HuH-7 (cell line): ENCODE measurements around the gene SLC41A1.
A peak's percentile ranks its signal among the peaks of the same experiment; 100 is the strongest.

Source experiments
- DNase-seq: peaks from one replicate; pipeline ENCODE4 v3.0.0; 2011; ENCODE audit warnings: low spot score

SLC41A1 gene

GRCh38 chr1:205822397-205822796, 9.4 kb upstream of the SLC41A1 start:
- no peak for DNase-seq

GRCh38 chr1:205817988-205818387, 5.0 kb upstream of the SLC41A1 start:
- no peak for DNase-seq

- DNase-seq = no peak
Measured at GRCh38 chr1:205817364-205817763, 4.4 kb upstream of the SLC41A1 start.

- DNase-seq = no peak
Measured at GRCh38 chr1:205813755-205814058, 709 bp upstream of the SLC41A1 start.

- peak; percentile 42 for DNase-seq
Measured at GRCh38 chr1:205812271-205812877, 624 bp downstream of the SLC41A1 start.

- DNase-seq = no peak
Measured at GRCh38 chr1:205811660-205812059, 1.3 kb downstream of the SLC41A1 start.

GRCh38 chr1:205810448-205811157, 2.4 kb downstream of the SLC41A1 start:
- DNase-seq = peak; percentile 44

- no peak for DNase-seq
Measured at GRCh38 chr1:205809942-205810345, 3.1 kb downstream of the SLC41A1 start.

- DNase-seq = no peak
Measured at GRCh38 chr1:205809469-205809868, 3.5 kb downstream of the SLC41A1 start.

- DNase-seq = no peak
Measured at GRCh38 chr1:205805082-205805711, 7.8 kb downstream of the SLC41A1 start.

- DNase-seq = no peak
Measured at GRCh38 chr1:205804605-205805004, 8.4 kb downstream of the SLC41A1 start.

- no peak for DNase-seq
Measured at GRCh38 chr1:205803986-205804385, 9.0 kb downstream of the SLC41A1 start.

- DNase-seq = no peak
Measured at GRCh38 chr1:205802060-205802459, 10.9 kb downstream of the SLC41A1 start.

- DNase-seq = no peak
Measured at GRCh38 chr1:205800981-205801703, 11.9 kb downstream of the SLC41A1 start.

- no peak for DNase-seq
Measured at GRCh38 chr1:205800427-205800826, 12.6 kb downstream of the SLC41A1 start.

- DNase-seq = no peak
Measured at GRCh38 chr1:205798577-205798976, 14.4 kb downstream of the SLC41A1 start.

- no peak for DNase-seq
Measured at GRCh38 chr1:205797168-205797567, 15.8 kb downstream of the SLC41A1 start.

- no peak for DNase-seq
Measured at GRCh38 chr1:205794011-205794730, 18.8 kb downstream of the SLC41A1 start.

- no peak for DNase-seq
Measured at GRCh38 chr1:205792961-205793673, 19.9 kb downstream of the SLC41A1 start.

GRCh38 chr1:205792481-205792881, 20.5 kb downstream of the SLC41A1 start:
- no peak for DNase-seq

GRCh38 chr1:205791568-205792180, 21.3 kb downstream of the SLC41A1 start:
- peak; percentile 78 for DNase-seq
